WTC11 (cell line): ENCODE measurements around the gene MECR. TPM values are rescaled to one million over a fixed set of nuclear protein-coding genes. Genes with fewer than 3 reads are reported as not detected.

Experiments
- ATAC-seq: fragments of 200-7000 bp; cut with Tn5 transposase; 2 replicates; pipeline ENCODE4 v1.10.0; 2021; ENCODE audit warnings: mild to moderate bottlenecking, moderate library complexity
- CTCF ChIA-PET: fragments of 300-600 bp; sonication (Branson Sonifier 250); formaldehyde crosslinking; loops from one replicate; lab custom pipeline; 2021; ENCODE audit warnings: antibody characterized with exemption; lab: Charles Lee
- POLR2A ChIA-PET: fragments of 350-600 bp; sonication (Branson Sonifier 250); formaldehyde crosslinking; loops from one replicate; lab custom pipeline; 2021; ENCODE audit warnings: antibody characterized with exemption; lab: Charles Lee
- DNase-seq: peaks from one replicate; pipeline ENCODE4 v3.0.0; 2021; ENCODE audit warnings: low spot score
- H3K27ac Mint-ChIP-seq: 2 replicates; pipeline ENCODE4 v1.8.0; 2021; ENCODE audit warnings: mixed read lengths
- H3K27me3 Mint-ChIP-seq: 2 replicates; pipeline ENCODE4 v1.8.0; 2021; ENCODE audit warnings: low read depth, mild to moderate bottlenecking, moderate library complexity, mixed read lengths
- H3K36me3 Mint-ChIP-seq: 2 replicates; pipeline ENCODE4 v1.8.0; 2021; ENCODE audit warnings: mixed read lengths
- H3K4me1 Mint-ChIP-seq: 2 replicates; pipeline ENCODE4 v1.8.0; 2022; ENCODE audit warnings: mixed read lengths
- H3K4me3 Mint-ChIP-seq: 2 replicates; pipeline ENCODE4 v1.8.0; 2021; ENCODE audit warnings: mild to moderate bottlenecking, moderate library complexity, mixed read lengths
- H3K9me3 Mint-ChIP-seq: 2 replicates; pipeline ENCODE4 v1.8.0; 2021; ENCODE audit warnings: mixed read lengths
- AR ChIP-seq: fragments of 250-450 bp; sonication (Bioruptor Pico); IDR thresholded peaks from 2 replicates; pipeline ENCODE4 v1.9.0; 2021; ENCODE audit warnings: mild to moderate bottlenecking
- ATF2 ChIP-seq: sonication (generic); formaldehyde crosslinking; IDR thresholded peaks from 2 replicates; pipeline ENCODE4 v1.8.1; 2022; ENCODE audit warnings: low read depth, missing genetic modification reagents, borderline replicate concordance
- CDX4 ChIP-seq: fragments of 250-450 bp; sonication (Bioruptor Pico); IDR thresholded peaks from 2 replicates; pipeline ENCODE4 v1.9.0; 2021; ENCODE audit warnings: moderate library complexity, mild to moderate bottlenecking, inconsistent platforms, borderline replicate concordance
- CREM ChIP-seq: sonication (generic); formaldehyde crosslinking; IDR thresholded peaks from 2 replicates; pipeline ENCODE4 v1.8.1; 2022; ENCODE audit warnings: mild to moderate bottlenecking, missing genetic modification reagents, moderate library complexity
- E2F1 ChIP-seq: sonication (generic); formaldehyde crosslinking; IDR thresholded peaks from 2 replicates; pipeline ENCODE4 v1.8.0; 2022; ENCODE audit warnings: mild to moderate bottlenecking, missing genetic modification reagents
- E2F4 ChIP-seq: sonication (generic); formaldehyde crosslinking; IDR thresholded peaks from 2 replicates; pipeline ENCODE4 v1.8.1; 2022; ENCODE audit warnings: low read depth, mild to moderate bottlenecking, moderate library complexity, missing genetic modification reagents, borderline replicate concordance
- E2F5 ChIP-seq: sonication (generic); formaldehyde crosslinking; IDR thresholded peaks from 2 replicates; pipeline ENCODE4 v1.8.1; 2022; ENCODE audit warnings: mild to moderate bottlenecking, moderate library complexity, missing genetic modification reagents
- EMX1 ChIP-seq: fragments of 250-450 bp; sonication (Bioruptor Pico); IDR thresholded peaks from 2 replicates; pipeline ENCODE4 v1.8.0; 2021; ENCODE audit warnings: mild to moderate bottlenecking
- FOXJ3 ChIP-seq: sonication (generic); formaldehyde crosslinking; IDR thresholded peaks from 2 replicates; pipeline ENCODE4 v1.9.0; 2021; ENCODE audit warnings: missing genetic modification reagents, mild to moderate bottlenecking, borderline replicate concordance
- FOXP1 ChIP-seq: sonication (generic); formaldehyde crosslinking; IDR thresholded peaks from 2 replicates; pipeline ENCODE4 v1.8.0; 2022; ENCODE audit warnings: missing genetic modification reagents, mild to moderate bottlenecking, moderate library complexity, borderline replicate concordance
- JUN ChIP-seq: sonication (generic); formaldehyde crosslinking; IDR thresholded peaks from 2 replicates; pipeline ENCODE4 v1.8.0; 2023; ENCODE audit warnings: mild to moderate bottlenecking, missing genetic modification reagents
- NFATC4 ChIP-seq: fragments of 250-450 bp; sonication (Bioruptor Pico); IDR thresholded peaks from 2 replicates; pipeline ENCODE4 v1.9.0; 2021; ENCODE audit warnings: mild to moderate bottlenecking
- RELA ChIP-seq: sonication (generic); formaldehyde crosslinking; IDR thresholded peaks from 2 replicates; pipeline ENCODE4 v1.8.1; 2022; ENCODE audit warnings: missing genetic modification reagents, mild to moderate bottlenecking, borderline replicate concordance
- RORB ChIP-seq: fragments of 250-450 bp; sonication (Bioruptor Pico); IDR thresholded peaks from 2 replicates; pipeline ENCODE4 v1.9.0; 2021; ENCODE audit warnings: mild to moderate bottlenecking
- TCF7 ChIP-seq: sonication (generic); formaldehyde crosslinking; IDR thresholded peaks from 2 replicates; pipeline ENCODE4 v1.8.0; 2022; ENCODE audit warnings: mild to moderate bottlenecking, low read depth, missing genetic modification reagents, moderate library complexity
- ZBTB21 ChIP-seq: sonication (generic); formaldehyde crosslinking; IDR thresholded peaks from 2 replicates; pipeline ENCODE4 v1.8.1; 2023; ENCODE audit warnings: mild to moderate bottlenecking, missing genetic modification reagents, borderline replicate concordance
- ZMAT4 ChIP-seq: fragments of 250-450 bp; sonication (Bioruptor Pico); IDR thresholded peaks from 2 replicates; pipeline ENCODE4 v1.9.0; 2021; ENCODE audit warnings: mild to moderate bottlenecking
- ZNF121 ChIP-seq: sonication (generic); formaldehyde crosslinking; IDR thresholded peaks from 2 replicates; pipeline ENCODE4 v1.8.0; 2023; ENCODE audit warnings: missing genetic modification reagents
- ZNF232 ChIP-seq: sonication (generic); formaldehyde crosslinking; IDR thresholded peaks from 2 replicates; pipeline ENCODE4 v1.8.0; 2022; ENCODE audit warnings: mild to moderate bottlenecking, missing genetic modification reagents
- ZNF416 ChIP-seq: fragments of 250-450 bp; sonication (Bioruptor Pico); IDR thresholded peaks from 2 replicates; pipeline ENCODE4 v1.9.0; 2021; ENCODE audit warnings: mild to moderate bottlenecking, inconsistent platforms
- ZNF423 ChIP-seq: fragments of 250-450 bp; sonication (Bioruptor Pico); IDR thresholded peaks from 2 replicates; pipeline ENCODE4 v2.1.2; 2022; ENCODE audit warnings: mild to moderate bottlenecking, moderate library complexity
- total RNA-seq: library from RNA; stranded (reverse); gene quantifications from 3 replicates; pipeline ENCODE4 v1.2.3, GENCODE V29; 2021

Gene MECR
- total RNA-seq, 1 experiment from 2014 or later, result 37.6 TPM

- Mint-ChIP-seq H3K9me3 (no peaks in the 10 kb centered on the region), H3K4me1 (peaks cover 88% of the 10 kb centered on the region)
- DNase-seq (no peak), ATAC-seq (peak; percentile 18; the same call in 1 of the 2 replicates)
- TF ChIP-seq TCF7 (CRISPR knock-in tag) (no peak), ZNF423 (CRISPR knock-in tag) (no peak), E2F1 (CRISPR knock-in tag) (no peak), ZBTB21 (CRISPR knock-in tag) (no peak), FOXJ3 (CRISPR knock-in tag) (no peak), FOXP1 (no peak), NFATC4 (CRISPR knock-in tag) (no peak), ZNF232 (CRISPR knock-in tag) (no peak), AR (CRISPR knock-in tag) (no peak), CREM (CRISPR knock-in tag) (no peak), CDX4 (CRISPR knock-in tag) (no peak), EMX1 (CRISPR knock-in tag) (no peak)
- TF ChIP-seq, all 79 proteins: peak for 0
- H3K4me3 Mint-ChIP-seq, result no peak overlapping the region
- H3K27ac Mint-ChIP-seq, result peak overlapping the region; percentile 96
- peaks cover 14% of the 10 kb centered on the region; the same call in 1 of the 2 replicates for H3K36me3 Mint-ChIP-seq
- POLR2A ChIA-PET, result interaction anchor here (1.4 kb wide), 1 partner anchor 42 kb away, joined by 5 read pairs; the partner anchor contains the start of gene TMEM200B
- CTCF ChIA-PET, result interaction anchor here (0.6 to 2.8 kb wide), 7 partner anchors 15 to 292 kb away, joined by 3 to 15 read pairs (median 6); partner anchors contain the start of gene SRSF4
- no peaks in the 10 kb centered on the region for H3K27me3 Mint-ChIP-seq
These were observed 64.3 kb downstream of the MECR start for GRCh38 chr1:29166291-29166878.

GRCh38 chr1:29164588-29164987 lies 66.1 kb downstream of the MECR start:
- H3K36me3 Mint-ChIP-seq, result peaks cover 19% of the 10 kb centered on the region

GRCh38 chr1:29162476-29163138 lies 68.1 kb downstream of the MECR start:
- CTCF ChIA-PET, result interaction anchor here (1.3 to 2.5 kb wide), 2 partner anchors 19 to 35 kb away, joined by 4 to 15 read pairs; partner anchors contain the start of gene SRSF4
- peaks cover 31% of the 10 kb centered on the region for H3K36me3 Mint-ChIP-seq
- POLR2A ChIA-PET, result no interaction called here
- DNase-seq, result no peak
- H3K27me3 Mint-ChIP-seq, result no peaks in the 10 kb centered on the region
- no peaks in the 10 kb centered on the region for H3K9me3 Mint-ChIP-seq
- H3K4me3 Mint-ChIP-seq, result no peak overlapping the region
- peaks cover 71% of the 10 kb centered on the region for H3K4me1 Mint-ChIP-seq
- H3K27ac Mint-ChIP-seq, result peak overlapping the region; percentile 34
- ATAC-seq, result no peak
- TF ChIP-seq RORB, result no peak
- no peak for TF ChIP-seq E2F4 (CRISPR knock-in tag)
- TF ChIP-seq ATF2 (CRISPR knock-in tag), result no peak
- TF ChIP-seq EMX1 (CRISPR knock-in tag), result no peak
- no peak for TF ChIP-seq ZMAT4 (CRISPR knock-in tag)
- TF ChIP-seq ZNF121 (CRISPR knock-in tag), result no peak
- TF ChIP-seq ZNF416, result no peak
- TF ChIP-seq E2F5, result no peak

More at GRCh38 chr1:29164588-29164987, 66.1 kb downstream of the MECR start:
- Mint-ChIP-seq H3K27me3 (no peaks in the 10 kb centered on the region), H3K27ac (peak overlapping the region; percentile 96), H3K4me3 (peak overlapping the region; percentile 62), H3K4me1 (peaks cover 81% of the 10 kb centered on the region), H3K9me3 (no peaks in the 10 kb centered on the region)
- no peak for TF ChIP-seq RELA
- TF ChIP-seq JUN (CRISPR knock-in tag), result 0 out of 2 replicates have a peak, but pooled peaks have one; percentile 35
- peak; percentile 55 for ATAC-seq
- ChIA-PET POLR2A (no interaction called here), CTCF (interaction anchor here (0.6 to 2.5 kb wide), 2 partner anchors 33 to 280 kb away, joined by 3 to 15 read pairs; no protein-coding TSS in a partner anchor)
- DNase-seq, result no peak
